SHP77 (cell line): Measurements from ENCODE around the gene NRROS.
A peak's percentile ranks its signal among the peaks of the same experiment; 100 is the strongest.
"Not testable (repeated sequence)": the region's sequence is repeated elsewhere in the genome, so short reads cannot be mapped to it uniquely, and the experiment has no call there.

Experiments used
- DNase-seq, 2 experiments: peaks; one replicate each; lab custom pipeline; 2025; lab: John Stamatoyannopoulos, UW

Gene NRROS

GRCh38 chr3:196624907-196625306, 14.6 kb upstream of the NRROS start:
- DNase-seq: no peak

GRCh38 chr3:196625331-196625730, 14.2 kb upstream of the NRROS start:
- no peak for DNase-seq

GRCh38 chr3:196627918-196628231, 11.6 kb upstream of the NRROS start:
- DNase-seq: no peak

GRCh38 chr3:196629228-196629627, 10.3 kb upstream of the NRROS start:
- no peak for DNase-seq

GRCh38 chr3:196631682-196632045, 7.8 kb upstream of the NRROS start:
- no peak for DNase-seq

GRCh38 chr3:196632046-196632751, 7.3 kb upstream of the NRROS start:
- DNase-seq: peak; percentile 62 to 83

GRCh38 chr3:196633555-196634151, 5.8 kb upstream of the NRROS start:
- no peak for DNase-seq

GRCh38 chr3:196634224-196634623, 5.3 kb upstream of the NRROS start:
- DNase-seq: no peak

GRCh38 chr3:196634829-196635228, 4.7 kb upstream of the NRROS start:
- DNase-seq: no peak

GRCh38 chr3:196636369-196637349, 2.8 kb upstream of the NRROS start:
- DNase-seq: no peak

GRCh38 chr3:196637941-196638340, 1.6 kb upstream of the NRROS start:
- not testable (repeated sequence) for DNase-seq

- DNase-seq: no peak
Observed at GRCh38 chr3:196638861-196639482, 522 bp upstream of the NRROS start.

- no peak for DNase-seq
Observed at GRCh38 chr3:196640297-196641018, 964 bp downstream of the NRROS start.

- no peak for DNase-seq
Observed at GRCh38 chr3:196641333-196642054, 2.0 kb downstream of the NRROS start.

GRCh38 chr3:196642434-196642833, 2.9 kb downstream of the NRROS start:
- no peak for DNase-seq

GRCh38 chr3:196643201-196643749, 3.8 kb downstream of the NRROS start:
- no peak for DNase-seq

GRCh38 chr3:196643761-196644160, 4.3 kb downstream of the NRROS start:
- no peak for DNase-seq

- DNase-seq: no peak
Observed at GRCh38 chr3:196645096-196645495, 5.6 kb downstream of the NRROS start.

- DNase-seq: no peak
Observed at GRCh38 chr3:196645897-196646665, 6.6 kb downstream of the NRROS start.

- no peak for DNase-seq
Observed at GRCh38 chr3:196646666-196647216, 7.2 kb downstream of the NRROS start.
